Stimulated activated CD8-positive, alpha-beta memory T cell treated with anti-CD3 and anti-CD28 coated beads, Interleukin-4, amount 100 ng/mL, for 48 hours (primary cell): ENCODE data around the gene RPS15A.
"Not testable (repeated sequence)": the region's sequence is repeated elsewhere in the genome, so short reads cannot be mapped to it uniquely, and the experiment has no call there.

Experiments used
- DNase-seq: peaks from one replicate; pipeline ENCODE4 v3.0.0-alpha.2; 2020

The RPS15A gene

DNA sequence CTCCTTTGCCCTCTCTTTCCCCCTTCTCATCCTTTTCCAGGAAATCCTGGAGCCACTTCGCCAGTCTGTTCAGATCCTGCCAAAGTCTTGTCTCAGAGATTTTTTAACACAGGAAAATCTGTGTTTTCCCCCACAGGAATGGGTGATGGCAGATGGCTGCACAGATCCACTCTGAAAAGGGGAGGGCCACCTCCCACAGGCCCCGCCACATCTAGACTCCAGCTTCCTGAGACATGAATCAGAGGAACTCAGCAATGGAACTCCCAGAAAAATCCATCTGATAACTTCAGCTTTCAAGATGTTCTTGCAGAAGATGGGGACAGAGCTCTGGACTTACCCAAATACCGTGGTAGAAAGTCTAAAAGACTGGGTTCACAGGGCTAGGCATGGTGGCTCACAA lies 50.1 kb downstream of the RPS15A start:
- DNase-seq = not testable (repeated sequence)

- not testable (repeated sequence) for DNase-seq
Observed at GRCh38 chr16:18738768-18739167, 51.4 kb downstream of the RPS15A start.

GRCh38 chr16:18734279-18734678 lies 55.9 kb downstream of the RPS15A start:
- DNase-seq = not testable (repeated sequence)
